NCI-H2107 treated with DMSO at 0.1 percent for 48 hours (cell line): ENCODE data around the gene CORT.
"Not testable (repeated sequence)": the region's sequence is repeated elsewhere in the genome, so short reads cannot be mapped to it uniquely, and the experiment has no call there.

Source experiments
- DNase-seq: peaks from one replicate; lab custom pipeline; 2025; ENCODE audit not compliant: unreplicated experiment; lab: John Stamatoyannopoulos, UW

Gene CORT

GRCh38 chr1:10449751-10450150 lies at the start of gene CORT:
Gene CORT (plus strand): TSS chr1:10450031. CDS start chr1:10450224, 193 bp downstream.
- DNase-seq = no peak

GRCh38 chr1:10401281-10401680 lies 48.5 kb upstream of the CORT start:
- no peak for DNase-seq

GRCh38 chr1:10402729-10403274 lies 47.0 kb upstream of the CORT start:
- no peak for DNase-seq

GRCh38 chr1:10407201-10407600 lies 42.6 kb upstream of the CORT start:
- DNase-seq = no peak

GRCh38 chr1:10415211-10415930 lies 34.5 kb upstream of the CORT start:
- DNase-seq = no peak

GRCh38 chr1:10415967-10416366 lies 33.9 kb upstream of the CORT start:
- not testable (repeated sequence) for DNase-seq

- DNase-seq = not testable (repeated sequence)
These were observed 31.1 kb upstream of the CORT start for GRCh38 chr1:10418741-10419140.

GRCh38 chr1:10419351-10419750 lies 30.5 kb upstream of the CORT start:
- DNase-seq = no peak

- no peak for DNase-seq
These were observed 28.2 kb upstream of the CORT start for GRCh38 chr1:10421637-10422036.

- no peak for DNase-seq
These were observed 25.8 kb upstream of the CORT start for GRCh38 chr1:10424034-10424433.

GRCh38 chr1:10424651-10425050 lies 25.2 kb upstream of the CORT start:
- DNase-seq = no peak

GRCh38 chr1:10425826-10426534 lies 23.9 kb upstream of the CORT start:
- not testable (repeated sequence) for DNase-seq

GRCh38 chr1:10426535-10426848 lies 23.3 kb upstream of the CORT start:
- not testable (repeated sequence) for DNase-seq

GRCh38 chr1:10428984-10429383 lies 20.8 kb upstream of the CORT start:
- DNase-seq = no peak

- no peak for DNase-seq
These were observed 20.0 kb upstream of the CORT start for GRCh38 chr1:10429868-10430215.

GRCh38 chr1:10430216-10431069 lies 19.4 kb upstream of the CORT start, which contains the start of gene CENPS:
Gene CENPS (plus strand): TSS chr1:10430433. CDS start chr1:10430518, 85 bp downstream.
- no peak for DNase-seq

- no peak for DNase-seq
These were observed 18.6 kb upstream of the CORT start for GRCh38 chr1:10431070-10431730.

- no peak for DNase-seq
These were observed 16.7 kb upstream of the CORT start for GRCh38 chr1:10432910-10433700.

- no peak for DNase-seq
These were observed 16.0 kb upstream of the CORT start for GRCh38 chr1:10433790-10434189.

GRCh38 chr1:10434590-10434989 lies 15.2 kb upstream of the CORT start:
- no peak for DNase-seq
